ENCODE results near the gene UNC80.

UNC80 gene

DNA sequence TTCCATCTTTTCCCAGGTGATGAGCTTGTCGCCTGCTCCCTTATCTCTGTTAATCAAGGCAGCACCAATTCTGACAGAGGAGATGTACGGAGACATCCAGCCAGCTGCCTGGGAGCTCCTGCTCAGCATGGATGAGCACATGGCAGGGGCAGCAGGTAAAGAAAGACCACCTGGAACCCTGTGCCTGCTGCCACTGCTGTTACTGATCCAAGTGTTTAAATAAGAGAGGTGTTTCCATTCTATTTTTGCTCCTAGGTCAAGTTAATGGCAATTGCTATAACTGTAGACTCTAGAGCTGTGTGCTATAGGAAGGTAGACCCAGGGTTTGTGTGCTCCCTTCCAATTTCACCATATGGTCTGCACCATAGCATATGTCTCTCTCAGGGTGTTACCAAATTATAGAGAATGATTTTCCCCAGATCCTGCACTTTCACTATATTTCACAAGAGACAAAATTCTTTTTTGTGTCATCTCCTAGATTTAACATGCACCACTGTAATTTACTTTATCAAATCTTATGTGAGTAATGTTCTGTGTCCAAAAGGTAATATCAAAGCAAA, 142.2 kb downstream of the UNC80 start:
- no peak for DNase-seq

DNA sequence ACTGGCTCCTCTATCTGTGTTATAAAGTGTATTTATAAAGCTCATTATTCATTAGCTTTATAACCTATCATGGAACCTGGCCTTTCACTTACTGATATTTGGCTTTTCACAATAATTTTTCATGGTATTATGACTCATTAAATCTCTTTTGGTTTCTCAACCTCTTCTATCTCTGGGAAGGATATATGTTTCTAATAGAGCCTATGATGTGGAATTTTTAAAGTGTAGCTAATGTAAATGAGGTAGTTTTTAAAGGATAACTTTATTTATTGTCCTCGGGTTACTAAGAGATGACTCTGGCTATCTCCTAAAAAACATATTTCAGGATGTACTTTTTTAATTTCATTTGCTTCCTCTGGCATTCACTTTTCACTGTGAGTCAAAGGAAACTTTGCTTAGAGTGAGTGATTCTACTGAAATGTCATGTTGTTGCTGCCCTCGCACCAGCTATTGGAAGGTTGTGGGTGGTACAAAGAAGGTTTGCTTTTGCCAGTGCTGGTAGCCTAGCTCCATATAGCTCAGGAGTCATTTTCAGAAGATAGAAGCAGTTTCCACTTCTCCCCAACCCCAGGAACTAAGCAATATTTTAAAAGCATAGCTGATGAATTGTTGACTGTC, 145.6 kb downstream of the UNC80 start:
- DNase-seq, result no peak

DNA sequence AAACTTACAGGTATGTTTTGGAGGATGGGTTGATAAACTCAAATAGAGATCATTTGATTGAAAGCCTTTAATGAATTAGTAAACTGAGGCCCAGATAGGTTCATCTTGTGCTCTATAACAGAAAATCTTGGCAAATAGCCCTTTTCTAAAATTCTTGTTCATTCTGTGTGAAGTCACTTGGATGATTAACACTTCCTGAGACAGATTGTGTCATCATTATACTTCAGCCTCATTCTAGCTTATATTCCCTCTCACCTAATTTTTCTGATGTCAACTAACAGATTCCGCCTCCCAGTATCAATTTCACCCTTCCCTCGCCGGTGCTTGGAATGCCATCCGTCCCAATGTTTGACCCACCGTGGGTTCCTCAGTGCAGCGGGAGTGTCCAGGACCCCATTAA, 146.6 kb downstream of the UNC80 start:
- DNase-seq, result no peak

DNA sequence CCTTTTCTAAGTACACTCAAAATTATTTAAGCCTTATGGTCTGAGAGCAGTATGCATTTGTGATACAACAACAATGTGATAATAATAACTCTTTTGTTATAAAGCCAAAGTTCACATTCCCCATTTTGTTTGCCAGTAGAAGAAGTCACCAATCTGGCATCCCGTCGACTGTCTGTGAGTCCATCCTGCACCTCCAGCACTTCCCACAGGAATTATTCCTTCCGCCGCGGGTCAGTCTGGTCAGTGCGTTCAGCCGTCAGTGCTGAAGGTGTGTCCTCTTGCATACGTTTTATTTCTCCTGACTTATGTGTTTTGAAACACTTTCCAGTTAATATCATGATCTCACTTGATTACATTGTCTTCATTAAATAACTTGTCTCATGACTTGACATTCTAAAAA, 150.5 kb downstream of the UNC80 start:
- DNase-seq, result no peak

DNA sequence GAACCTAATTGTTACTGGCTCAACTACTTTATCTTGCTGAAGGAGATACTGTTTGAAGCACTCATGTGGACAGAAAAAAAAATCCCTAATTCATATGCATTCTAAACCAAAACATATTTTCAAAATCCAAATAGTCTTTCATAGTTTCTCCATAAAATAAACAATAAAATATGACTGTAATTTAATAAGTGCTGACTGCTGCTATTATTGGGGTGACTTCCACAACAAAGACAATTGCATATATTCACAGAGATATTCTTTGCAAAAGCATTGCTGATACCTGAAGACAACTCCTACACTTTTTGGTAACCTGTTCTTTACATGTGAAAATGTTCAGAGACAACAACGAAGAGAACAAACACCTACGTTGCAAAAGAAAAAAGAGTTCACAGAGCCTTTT, 157.7 kb downstream of the UNC80 start:
- DNase-seq, result no peak

DNA sequence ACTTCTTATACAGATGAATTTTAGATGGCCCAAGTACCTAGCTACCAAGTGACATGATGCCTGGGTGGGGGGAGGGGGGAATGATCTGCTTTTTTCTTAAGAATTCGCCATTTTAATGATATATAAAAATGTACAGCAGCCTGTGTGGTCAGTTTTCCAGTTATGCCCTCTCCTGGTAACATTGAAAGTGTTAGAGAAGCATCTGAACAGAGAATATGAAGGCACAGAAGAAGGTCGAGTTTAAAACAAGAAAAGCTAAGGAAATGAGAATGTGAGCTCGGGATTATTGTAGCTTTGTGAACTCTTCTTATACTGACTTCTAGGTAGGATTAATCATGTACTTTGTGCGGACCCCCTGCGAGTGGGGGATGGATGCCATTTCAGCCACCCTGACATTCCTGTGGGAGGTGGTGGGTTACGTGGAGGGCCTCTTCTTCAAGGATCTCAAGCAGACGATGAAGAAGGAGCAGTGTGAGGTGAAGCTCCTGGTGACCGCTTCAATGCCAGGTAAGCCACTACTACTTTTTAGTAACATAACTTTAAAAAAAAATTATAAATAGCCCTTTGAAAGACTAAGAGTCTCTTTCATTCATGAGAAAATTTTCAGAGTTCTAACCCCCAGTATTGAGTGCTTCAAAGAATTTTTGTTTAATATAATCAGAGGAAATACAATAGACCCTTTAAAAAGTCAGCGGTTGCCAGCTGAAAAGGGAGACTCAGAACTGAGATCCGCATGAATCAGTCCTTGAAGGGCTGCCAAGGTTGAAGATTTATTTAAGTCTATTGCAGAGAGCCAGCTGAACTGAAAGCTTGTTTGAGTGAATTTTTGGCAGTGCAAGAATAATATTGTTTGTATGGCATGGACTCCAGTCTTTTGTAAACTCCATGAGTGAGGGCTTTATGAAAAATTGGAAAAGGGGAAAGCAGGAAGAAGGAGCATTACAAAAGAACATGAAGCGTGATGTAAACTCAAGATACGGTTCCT, 162.2 kb downstream of the UNC80 start:
- no peak for DNase-seq

DNA sequence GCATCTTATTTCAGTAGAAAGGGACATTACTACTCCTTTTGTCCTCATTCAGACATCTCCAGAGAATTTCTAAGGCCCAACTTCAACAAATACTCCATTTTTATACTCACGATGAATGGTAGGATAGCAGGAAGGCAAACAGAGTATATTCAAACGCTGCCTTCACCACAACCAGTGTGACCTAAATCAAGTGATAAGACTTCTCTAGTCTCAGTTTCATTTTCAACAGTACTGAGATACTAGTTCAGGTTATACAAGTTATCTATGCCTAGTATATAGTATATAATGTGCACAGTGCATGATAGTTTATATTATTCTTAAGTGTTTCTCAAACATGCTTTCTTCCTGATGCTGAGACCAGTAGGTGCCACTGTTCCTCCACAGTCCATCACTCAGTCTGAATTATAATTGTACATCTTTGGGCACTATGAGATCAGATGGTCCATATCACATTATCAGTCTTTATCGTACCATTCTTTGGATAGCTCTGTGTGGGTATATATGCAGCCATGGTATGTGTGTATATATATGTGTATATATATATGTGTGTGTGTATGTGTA, 164.6 kb downstream of the UNC80 start:
- DNase-seq, result no peak

DNA sequence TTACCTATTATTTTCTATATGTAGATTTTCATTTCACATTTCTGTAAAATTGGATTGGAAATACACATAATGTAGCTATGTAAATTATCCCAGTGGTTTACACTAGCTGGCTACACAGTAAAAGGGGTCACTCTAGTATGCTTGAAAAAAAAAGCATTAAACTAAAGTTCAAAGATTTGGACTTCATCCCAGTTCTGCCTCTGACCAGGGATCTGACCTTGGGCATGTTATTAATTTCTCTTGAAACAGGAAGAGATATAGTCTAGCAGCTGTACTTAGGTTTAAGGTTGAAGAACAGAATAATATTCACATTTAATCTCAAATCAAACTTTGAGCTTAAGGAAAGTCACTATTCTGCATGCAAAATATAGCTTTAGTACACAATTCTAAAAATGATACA, 166.3 kb downstream of the UNC80 start:
- no peak for DNase-seq

DNA sequence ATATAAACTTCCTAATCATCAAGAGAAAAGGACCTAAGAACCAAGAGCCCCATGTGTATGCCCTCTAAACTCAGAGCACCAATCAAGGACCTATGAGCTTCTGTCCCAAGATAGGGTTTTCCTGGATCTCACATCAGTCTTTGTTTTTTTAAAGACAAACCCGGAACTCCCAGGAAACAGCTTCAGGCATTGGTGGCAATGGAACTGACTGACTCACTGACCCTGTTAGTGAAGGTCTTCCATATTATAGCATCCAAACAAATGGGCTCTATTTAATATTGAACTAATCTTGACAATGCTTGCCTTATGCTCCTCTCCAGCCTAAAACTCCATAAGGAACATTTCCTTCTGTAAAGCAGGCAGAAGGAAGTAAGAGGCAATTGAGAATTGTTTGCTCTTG, 167.3 kb downstream of the UNC80 start:
- DNase-seq, result no peak

DNA sequence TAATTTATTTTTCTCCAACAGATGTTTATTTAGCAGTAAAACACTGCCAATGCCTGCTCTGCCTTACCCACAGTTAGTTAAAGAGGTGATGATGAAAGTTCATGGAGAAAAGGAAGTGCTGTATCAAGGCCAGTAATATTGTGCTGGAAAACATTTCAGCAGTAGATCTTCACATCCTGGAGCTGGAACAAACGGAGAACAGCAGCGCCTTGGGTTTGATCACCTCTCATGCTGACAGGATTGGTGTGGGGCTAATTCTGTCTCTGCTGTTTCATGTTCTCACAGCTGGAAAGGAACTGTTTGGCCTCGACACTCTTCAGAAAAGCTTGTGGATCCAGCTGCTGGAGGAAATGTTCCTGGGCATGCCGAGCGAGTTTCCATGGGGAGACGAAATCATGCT, 169.3 kb downstream of the UNC80 start:
- DNase-seq, result no peak

DNA sequence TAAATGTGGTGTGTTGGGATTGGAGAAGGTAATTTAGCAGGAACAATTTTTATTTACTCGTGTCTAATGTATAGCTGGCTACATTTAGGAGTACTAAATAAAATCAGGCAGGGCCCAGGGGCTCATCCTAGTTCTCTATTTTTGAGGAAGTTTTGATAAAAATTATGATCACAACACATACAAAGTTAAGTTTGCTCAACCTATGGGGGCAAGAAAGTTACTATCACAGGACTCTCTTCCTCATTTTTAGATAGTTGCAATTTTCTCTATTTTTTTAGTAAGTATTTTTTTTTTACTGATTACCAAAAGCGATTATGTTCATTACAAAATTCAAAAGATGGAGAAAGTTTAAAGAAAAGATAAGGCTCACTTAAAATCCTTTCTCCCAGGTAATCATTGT, 170.8 kb downstream of the UNC80 start:
- no peak for DNase-seq

DNA sequence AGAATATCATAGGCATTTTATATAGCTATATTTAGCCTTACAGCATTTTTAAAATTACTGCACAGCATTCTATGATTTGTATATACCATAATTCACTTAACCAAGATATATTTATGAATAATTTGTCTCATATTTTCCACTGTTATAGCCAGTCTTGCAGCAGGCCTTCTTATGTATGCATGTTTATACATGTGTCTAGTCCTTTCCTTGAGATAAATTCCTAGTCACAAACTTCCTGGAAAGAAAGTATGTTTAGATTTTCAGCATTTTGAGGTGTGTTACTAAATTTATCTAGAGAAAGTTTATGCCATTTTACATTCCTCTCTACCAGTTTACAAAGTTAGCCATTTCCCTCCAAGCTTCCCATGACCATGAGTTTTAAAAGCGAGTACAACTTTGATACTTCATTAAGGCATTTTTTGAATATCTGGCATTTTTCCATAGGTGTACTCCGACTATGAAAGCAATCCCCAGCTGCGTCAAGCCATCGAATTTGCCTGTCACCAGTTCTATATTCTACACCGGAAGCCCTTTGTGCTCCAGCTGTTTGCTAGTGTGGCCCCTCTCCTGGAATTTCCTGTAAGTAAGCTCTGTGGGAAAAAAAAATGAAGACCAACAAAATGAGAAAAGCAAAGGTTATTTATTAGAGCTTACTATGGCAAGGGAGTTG, 171.4 kb downstream of the UNC80 start:
- no peak for DNase-seq

DNA sequence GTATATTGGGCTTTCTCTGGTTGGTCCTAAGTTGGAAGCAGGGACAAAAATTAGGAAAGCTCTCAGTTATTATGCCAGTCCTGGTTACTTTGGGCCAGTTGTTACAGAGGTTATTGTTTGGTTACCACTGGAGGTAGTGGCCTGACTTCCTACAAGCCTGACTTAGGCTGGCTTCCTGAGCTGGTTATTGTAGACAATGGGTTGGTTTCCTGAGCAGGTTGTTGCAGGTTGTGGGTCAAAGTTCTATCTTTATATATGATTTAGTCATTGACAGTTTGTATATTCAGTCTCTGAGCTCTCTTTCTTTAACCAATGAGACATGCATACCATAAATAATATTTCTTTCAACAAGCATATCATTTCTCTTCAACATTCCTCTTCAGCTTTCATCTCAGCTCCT, 172.1 kb downstream of the UNC80 start:
- no peak for DNase-seq

DNA sequence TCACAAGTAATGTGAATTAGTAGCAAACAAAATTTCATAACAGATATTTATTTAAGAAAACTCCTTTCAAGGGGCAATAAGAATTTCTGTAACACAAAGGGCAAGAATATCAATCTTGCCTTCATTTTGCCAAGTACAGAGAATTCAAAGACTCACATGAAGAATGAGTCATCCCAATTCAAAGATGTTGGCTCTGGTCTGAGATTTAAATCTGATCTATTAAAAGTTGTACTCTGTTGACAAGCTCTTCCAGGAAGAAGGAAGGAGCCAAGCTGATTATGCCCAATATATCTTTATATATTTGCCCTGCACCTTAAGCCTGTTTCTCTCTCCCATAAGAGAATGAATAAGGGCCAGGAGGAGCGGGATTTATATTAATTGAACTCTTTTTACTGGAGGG, 174.9 kb downstream of the UNC80 start:
- no peak for DNase-seq

DNA sequence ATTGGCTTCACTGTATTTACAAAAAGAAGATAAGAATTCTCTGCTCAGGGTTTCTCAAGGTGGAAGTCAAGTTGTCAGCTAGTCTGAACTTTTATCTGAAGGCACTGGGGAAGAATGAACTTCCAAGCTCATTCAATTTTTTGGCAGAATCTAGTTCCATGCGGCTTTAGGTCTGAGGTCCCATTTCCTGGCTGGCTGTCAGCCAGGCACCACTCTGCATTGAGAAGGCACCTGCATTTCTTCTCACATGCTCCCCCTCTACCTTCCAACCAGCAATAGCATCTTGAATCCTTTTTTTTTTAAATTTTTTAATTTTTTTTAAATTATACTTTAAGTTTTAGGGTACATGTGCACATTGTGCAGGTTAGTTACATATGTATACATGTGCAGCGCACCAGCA, 184.6 kb downstream of the UNC80 start:
- DNase-seq, result no peak

DNA sequence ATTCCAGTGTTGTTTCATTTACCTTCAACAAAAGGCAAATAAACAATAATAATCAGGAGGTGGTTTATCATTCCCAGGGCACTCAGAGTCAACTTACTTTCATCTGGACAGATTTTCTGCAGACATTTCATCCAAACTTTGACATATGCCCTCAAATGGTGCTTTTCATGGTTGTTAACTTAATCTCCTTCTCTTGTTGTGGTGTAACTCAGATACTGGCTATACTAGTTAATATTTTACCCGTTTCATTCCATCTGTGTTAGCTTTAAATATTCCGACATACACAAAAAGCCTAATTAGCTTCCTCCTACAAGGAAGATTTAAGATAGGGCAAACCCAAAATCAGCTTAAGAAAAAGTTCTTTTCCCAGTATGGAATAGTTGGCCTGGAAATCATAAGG, 186.4 kb downstream of the UNC80 start:
- no peak for DNase-seq

DNA sequence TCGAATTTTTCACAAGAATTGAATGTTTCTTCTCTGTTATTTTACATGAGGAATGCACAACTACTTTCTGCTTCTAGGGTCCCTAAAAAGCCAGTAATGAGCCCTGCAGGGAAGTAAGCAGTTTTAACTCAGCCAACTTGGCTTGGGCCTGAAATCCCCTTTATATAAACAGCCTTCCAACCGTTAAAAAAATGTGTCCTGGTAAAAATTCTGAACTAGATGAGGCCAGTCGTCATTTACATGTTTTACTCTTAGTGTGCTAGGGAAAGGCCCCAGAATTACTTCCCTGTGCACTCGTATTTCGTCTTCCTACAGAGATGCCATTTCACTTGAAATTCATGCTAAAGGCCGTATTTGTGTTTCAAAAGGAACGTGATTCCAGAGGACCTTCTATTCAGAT, 188.4 kb downstream of the UNC80 start:
- DNase-seq, result no peak

DNA sequence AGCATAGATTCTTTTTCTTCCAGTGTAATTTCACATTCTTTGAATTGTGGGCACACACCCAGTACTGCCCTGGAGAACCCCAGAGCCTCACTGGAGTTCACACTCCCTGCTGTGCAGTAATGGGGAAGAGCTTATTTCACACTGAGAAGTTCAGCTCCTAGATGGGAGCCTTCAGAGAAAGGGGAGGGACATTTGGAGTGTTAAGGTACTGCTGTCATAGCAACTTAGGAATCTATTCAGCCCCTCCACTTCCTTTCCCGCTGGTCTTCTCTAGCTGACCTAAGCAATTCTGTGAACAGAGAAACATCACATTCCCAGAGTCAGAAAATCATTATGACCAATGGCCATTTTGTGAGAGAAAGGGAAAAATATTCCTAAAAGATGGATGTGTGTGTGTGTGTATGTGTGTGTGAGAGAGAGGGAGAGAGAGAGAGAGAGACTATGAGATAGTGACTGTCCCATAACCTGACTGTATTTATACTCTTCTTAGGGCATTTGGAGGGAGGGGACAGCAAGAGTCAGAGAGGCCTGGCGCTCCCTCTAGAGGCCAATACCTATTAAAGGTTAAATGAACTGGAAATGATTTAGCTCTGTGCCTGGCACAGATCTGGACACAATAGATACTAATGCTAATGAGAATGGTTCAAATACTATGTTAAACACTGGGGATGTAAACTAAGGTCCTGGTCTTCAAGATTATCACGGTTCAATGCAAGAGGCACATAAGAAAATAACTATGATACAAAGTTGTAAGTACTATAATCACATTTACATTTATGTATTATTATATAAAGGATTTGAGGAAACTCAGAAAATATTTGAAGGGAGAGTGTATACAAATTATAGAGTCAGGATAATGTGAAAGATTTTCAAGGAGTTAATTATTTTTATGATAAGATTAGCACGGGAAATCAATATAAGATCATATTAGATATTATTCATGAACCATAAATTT, 189.3 kb downstream of the UNC80 start:
- no peak for DNase-seq

DNA sequence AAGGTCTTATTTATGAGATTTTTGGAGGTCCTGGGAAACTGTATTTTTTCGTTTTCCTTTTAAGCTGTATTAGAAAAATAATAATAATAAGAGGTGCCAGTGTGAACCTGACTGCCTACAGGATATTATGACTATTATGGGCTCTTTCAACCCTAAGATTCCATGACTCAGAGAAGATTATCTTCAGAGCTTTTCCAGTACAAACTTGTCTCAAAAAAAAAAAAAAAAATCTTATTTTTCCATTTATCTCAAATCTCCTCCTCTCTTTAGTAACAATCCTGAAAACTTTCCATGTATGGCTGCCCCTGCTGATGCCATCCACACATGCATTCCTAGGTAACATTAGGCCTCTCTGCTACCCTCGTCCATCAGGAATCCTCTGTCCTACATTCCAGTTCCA, 194.1 kb downstream of the UNC80 start:
- no peak for DNase-seq

DNA sequence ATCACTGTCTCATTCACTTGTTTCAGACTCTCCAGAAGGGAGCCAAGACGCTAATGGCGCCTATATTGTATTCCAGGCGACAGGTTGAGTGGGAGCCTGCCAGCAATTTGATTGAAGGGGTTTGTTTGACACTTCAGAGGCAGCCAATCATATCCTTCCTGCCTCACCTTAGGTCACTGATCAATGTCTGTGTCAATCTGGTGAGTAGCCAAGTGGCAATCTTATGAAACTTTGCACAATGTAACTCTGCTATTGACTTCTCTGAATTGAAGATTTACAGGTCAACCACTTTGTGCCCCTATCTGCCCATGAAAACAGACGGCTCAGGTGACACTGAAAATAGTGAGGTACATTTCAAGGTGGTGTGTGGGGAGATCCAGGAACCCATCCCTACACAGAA, 198.1 kb downstream of the UNC80 start:
- no peak for DNase-seq

DNA sequence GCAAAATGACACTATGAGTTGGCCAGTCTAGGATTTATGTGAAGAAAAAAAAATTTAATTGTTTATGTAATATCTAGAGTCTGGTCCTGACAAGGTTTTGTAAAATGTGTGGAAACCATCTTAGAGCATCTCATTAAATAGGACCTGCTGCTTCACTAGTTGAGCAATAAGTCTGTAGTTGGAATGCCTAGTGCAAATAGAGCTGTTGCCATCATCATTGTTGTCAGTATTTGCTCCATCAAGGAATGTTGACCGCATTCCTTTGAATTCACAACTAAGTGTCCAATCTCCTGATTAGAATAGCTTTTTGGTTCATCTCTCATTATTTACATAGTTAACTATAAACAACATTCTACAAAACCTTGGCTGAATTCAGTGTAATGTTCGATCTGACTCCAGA, 198.6 kb downstream of the UNC80 start:
- DNase-seq, result no peak

DNA sequence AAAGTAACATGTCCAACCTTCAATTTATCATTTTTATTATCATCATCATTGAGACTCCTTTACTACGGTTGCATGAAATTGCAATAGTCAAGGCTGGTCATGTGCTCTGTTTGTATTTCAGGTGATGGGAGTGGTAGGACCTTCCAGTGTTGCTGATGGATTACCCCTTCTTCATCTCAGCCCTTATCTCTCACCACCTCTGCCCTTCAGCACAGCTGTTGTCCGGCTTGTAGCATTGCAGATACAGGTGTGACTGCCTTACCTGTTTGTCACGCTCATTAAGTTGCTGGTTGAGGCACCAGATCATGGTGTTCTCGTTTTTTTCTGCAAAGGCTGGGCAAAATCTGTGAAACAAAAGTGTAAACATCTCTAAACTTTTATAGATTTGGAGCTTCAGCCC, 199.1 kb downstream of the UNC80 start:
- DNase-seq, result no peak

Measured in activated CD8-positive, alpha-beta memory T cell treated with anti-CD3 and anti-CD28 coated beads for 24 hours (primary cell).